GM13977 (cell line): ENCODE data around the gene C1orf52.

Source experiments
- DNase-seq: peaks from one replicate; pipeline ENCODE4 v3.0.0; 2012; ENCODE audit warnings: low spot score
- in situ Hi-C: fragments of 300-500 bp; cut with MboI; formaldehyde crosslinking; loops from one replicate; pipeline ENCODE4 v1.12.0; 2022; ENCODE audit warnings: low sequenced_read_pairs, low pct_unique_long_range_greater_than_20kb, mixed read lengths, inconsistent platforms; ENCODE audit not compliant: unreplicated experiment
- TF ChIP-seq, protein P1 (sequence below): IDR thresholded peaks from 2 replicates; pipeline ENCODE4 v1.5.1; 2012; ENCODE audit warnings: mild to moderate bottlenecking, control low read depth; ENCODE audit not compliant: insufficient read depth; ENCODE audit errors: extremely low read depth, missing control alignments

The C1orf52 gene

DNA sequence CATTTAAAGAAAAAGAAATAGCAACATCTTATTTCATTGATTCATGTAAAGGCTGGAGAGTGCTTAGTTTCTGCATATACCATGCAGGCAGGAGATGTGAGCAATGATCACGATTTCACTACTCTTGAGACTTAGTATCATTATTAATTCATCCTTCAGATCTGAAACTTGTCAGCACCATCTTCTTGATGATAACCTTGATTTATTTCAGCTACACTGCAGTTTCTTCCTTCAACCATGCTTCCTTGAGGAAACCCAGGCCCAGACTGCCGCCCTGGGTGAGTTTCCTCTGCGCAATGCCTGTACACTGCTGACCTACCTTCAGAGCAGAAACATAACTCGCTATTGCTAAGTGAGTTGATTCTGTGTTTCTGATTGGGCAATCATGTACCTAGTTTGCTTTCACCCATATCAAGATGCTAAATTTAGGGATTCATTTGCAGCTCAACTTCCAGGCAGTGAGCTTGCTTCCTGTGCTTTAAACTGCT is 30.4 kb upstream of the C1orf52 start:
- in situ Hi-C loops, result no loop called here
- TF ChIP-seq, protein P1, sequence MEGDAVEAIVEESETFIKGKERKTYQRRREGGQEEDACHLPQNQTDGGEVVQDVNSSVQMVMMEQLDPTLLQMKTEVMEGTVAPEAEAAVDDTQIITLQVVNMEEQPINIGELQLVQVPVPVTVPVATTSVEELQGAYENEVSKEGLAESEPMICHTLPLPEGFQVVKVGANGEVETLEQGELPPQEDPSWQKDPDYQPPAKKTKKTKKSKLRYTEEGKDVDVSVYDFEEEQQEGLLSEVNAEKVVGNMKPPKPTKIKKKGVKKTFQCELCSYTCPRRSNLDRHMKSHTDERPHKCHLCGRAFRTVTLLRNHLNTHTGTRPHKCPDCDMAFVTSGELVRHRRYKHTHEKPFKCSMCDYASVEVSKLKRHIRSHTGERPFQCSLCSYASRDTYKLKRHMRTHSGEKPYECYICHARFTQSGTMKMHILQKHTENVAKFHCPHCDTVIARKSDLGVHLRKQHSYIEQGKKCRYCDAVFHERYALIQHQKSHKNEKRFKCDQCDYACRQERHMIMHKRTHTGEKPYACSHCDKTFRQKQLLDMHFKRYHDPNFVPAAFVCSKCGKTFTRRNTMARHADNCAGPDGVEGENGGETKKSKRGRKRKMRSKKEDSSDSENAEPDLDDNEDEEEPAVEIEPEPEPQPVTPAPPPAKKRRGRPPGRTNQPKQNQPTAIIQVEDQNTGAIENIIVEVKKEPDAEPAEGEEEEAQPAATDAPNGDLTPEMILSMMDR, result no peak

DNA sequence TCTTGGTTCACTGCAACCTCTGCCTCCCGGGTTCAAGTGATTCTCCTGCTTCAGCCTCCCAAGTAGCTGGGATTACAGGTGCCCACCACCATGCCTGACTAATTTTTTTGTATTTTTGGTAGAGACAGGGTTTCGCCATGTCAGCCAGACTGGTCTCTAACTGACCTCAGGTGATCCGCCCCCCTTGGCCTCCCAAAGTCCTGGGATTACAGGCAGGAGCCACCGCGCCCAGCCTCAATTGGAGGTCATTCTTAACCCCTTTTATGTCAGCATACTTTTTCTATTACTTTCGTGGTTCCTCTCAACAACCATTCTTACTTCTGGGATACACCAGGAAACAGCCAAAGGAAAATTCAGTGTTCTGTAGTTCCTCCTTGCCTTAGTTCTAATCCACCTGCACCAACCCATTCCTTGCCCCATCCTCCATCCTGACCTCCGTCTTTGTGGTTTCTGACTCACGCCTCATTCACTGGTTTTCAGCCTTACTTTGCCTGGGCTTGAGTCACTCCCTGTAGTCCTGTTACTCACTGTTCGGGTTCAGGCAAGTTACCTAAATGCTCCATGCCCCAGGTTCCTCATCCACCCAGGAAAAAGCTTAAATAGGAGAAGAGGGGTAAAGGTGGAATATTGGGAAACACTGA is 29.9 kb upstream of the C1orf52 start:
- in situ Hi-C loops, result no loop called here
- no peak for DNase-seq
- TF ChIP-seq, protein P1, result no peak

More for the DNA sequence above, 30.4 kb upstream of the C1orf52 start:
- DNase-seq, result no peak

DNA sequence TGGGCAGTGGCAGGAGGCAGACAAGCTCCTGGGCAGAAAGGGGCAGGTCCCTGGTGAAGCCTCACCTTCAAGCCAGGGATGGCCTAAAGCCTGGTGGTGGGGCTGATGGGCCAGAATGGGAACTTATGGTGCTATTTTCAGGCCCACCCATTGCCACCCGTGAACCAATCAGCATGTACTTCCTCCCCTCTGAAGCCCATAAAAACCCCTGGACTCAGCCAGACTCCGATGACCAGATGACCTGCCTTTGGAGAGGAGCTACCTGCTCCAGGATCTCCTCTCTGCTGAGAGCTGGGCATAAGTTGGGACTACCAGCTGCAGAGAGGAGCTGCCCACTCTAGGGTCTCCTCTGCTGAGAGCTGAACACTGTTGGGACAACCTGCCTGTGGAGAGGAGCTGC is 24.7 kb upstream of the C1orf52 start:
- no peak for DNase-seq
- TF ChIP-seq, protein P1, result no peak
- in situ Hi-C loops, result no loop called here

DNA sequence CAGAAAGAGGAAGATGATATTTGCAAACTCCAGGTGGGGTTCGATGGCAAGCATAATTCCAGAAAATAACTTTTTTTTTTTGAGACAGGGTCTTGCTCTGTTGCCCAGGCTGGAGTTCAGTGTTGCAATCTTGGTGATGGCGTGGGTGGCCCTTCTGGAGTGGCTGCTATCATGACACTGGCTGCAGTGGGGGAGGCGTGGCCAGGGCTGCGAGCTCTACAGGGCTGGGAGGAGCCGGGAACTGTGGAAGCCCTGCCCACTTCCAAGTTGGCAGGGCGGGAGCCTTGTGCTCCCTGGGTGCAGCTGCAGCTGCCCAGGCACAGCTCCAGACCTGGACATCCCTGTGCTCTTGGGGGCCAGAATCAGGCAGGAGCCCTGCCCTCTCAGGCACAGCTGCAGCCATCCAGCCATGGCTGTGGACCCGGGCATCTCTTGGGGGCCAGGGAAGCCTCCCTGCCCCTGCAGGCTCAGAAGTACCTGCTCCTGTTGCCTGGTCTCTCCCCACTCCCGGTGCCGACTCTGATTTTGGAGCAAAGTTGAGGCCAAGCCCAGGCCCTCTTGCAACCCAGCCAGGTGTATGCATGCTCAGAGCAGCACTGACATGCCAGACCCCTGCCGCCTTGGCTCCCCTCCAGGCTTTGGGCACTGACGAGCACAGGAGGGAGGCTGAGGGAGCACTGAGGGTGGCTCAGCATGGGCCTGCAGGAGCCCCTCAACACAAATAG is 24.2 kb upstream of the C1orf52 start:
- TF ChIP-seq, protein P1, result no peak
- DNase-seq, result no peak
- in situ Hi-C loops, result no loop called here

DNA sequence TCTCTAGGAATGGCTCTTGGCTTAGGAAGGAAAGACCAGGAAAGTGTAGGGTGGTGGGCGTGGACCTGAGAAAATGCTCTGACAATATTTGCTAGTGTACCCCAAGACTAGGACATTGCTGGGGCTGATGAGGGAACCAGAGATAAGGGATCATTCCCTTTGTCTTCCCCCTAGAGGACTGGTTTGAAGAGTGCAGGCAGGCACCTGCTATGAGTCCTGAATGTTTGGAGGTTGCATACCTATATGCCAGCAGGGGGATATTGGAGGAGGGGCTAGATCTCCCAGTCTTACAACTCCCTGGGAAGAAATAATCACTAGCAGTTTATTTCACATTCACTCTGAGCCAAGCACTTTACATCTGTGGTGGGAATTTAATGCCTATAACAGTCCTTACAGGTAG is 23.0 kb upstream of the C1orf52 start:
- in situ Hi-C loops, result no loop called here
- no peak for DNase-seq
- TF ChIP-seq, protein P1, result no peak

DNA sequence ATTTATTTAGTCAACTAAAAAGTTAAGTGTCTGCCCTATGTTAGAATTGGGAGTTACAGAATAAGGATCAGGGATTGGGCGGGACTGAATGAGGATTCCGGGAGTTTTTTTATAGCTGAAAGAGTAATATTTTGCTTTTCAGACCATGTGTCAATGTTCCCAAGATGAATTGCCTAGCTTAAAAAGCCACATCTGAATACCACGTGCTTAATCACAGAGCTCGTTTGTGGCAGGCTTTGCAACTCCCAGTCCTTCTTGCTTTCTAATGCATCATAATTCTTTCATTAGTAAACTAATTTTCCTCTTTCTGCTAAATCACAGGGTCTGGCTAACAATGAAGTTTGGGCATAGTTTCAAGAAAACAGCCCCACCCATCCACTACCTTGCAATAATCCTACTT is 21.2 kb upstream of the C1orf52 start:
- in situ Hi-C loops, result no loop called here
- DNase-seq, result no peak
- TF ChIP-seq, protein P1, result no peak
